A673 (cell line): Measurements from ENCODE around the gene APOL5. TPM values are rescaled to one million over a fixed set of nuclear protein-coding genes. Genes with fewer than 3 reads are reported as not detected.

ENCODE experiments used
- BruUV-seq: library from RNA; stranded (reverse); fragments of 400-500 nt; replicated peaks from 2 replicates; lab custom pipeline; 2021; lab: Mats Ljungman, UMichigan
- CTCF ChIA-PET: fragments of 300-600 bp; sonication (Branson Sonifier 250); formaldehyde crosslinking; loops from one replicate; lab custom pipeline; 2022; ENCODE audit warnings: antibody characterized with exemption; lab: Charles Lee
- POLR2A ChIA-PET: fragments of 300-600 bp; sonication (Branson Sonifier 250); formaldehyde crosslinking; loops from one replicate; lab custom pipeline; 2022; ENCODE audit warnings: antibody characterized with exemption; ENCODE audit not compliant: low non-redundant PET; lab: Charles Lee
- DNase-seq: peaks from one replicate; pipeline ENCODE4 v3.0.0-alpha.2; 2015; ENCODE audit warnings: low spot score
- H3K27ac ChIP-seq: fragments of 200-600 bp; sonication (generic); 2 replicates; pipeline ENCODE4 v1.5.1; 2016; ENCODE audit warnings: mixed run types, low read depth, mild to moderate bottlenecking, mixed read lengths, antibody characterized with exemption, low read length; ENCODE audit not compliant: poor library complexity, severe bottlenecking
- H3K27me3 ChIP-seq: fragments of 200-600 bp; sonication (generic); replicated peaks from 2 replicates; pipeline ENCODE4 v1.6.1; 2017; ENCODE audit warnings: mixed run types, low read depth, mild to moderate bottlenecking, mixed read lengths, antibody characterized with exemption, low read length; ENCODE audit not compliant: insufficient read depth, poor library complexity
- H3K36me3 ChIP-seq: fragments of 200-600 bp; sonication (generic); 2 replicates; pipeline ENCODE4 v1.6.1; 2016; ENCODE audit warnings: mixed run types, mild to moderate bottlenecking, mixed read lengths, antibody characterized with exemption, low read length; ENCODE audit not compliant: insufficient read depth, poor library complexity, severe bottlenecking
- H3K4me1 ChIP-seq: fragments of 200-600 bp; sonication (generic); 2 replicates; pipeline ENCODE4 v1.6.1; 2017; ENCODE audit warnings: mixed run types, mild to moderate bottlenecking, mixed read lengths, antibody characterized with exemption, low read length; ENCODE audit not compliant: insufficient read depth, poor library complexity, severe bottlenecking
- H3K4me3 ChIP-seq: fragments of 200-600 bp; sonication (generic); 2 replicates; pipeline ENCODE4 v1.5.1; 2016; ENCODE audit warnings: low read depth, mixed run types, mild to moderate bottlenecking, mixed read lengths, low read length; ENCODE audit not compliant: poor library complexity, severe bottlenecking
- H3K9me3 ChIP-seq: fragments of 200-600 bp; sonication (generic); 2 replicates; pipeline ENCODE4 v1.6.1; 2016; ENCODE audit warnings: mixed run types, low read depth, mild to moderate bottlenecking, mixed read lengths, antibody characterized with exemption, low read length; ENCODE audit not compliant: poor library complexity, severe bottlenecking
- CTCF ChIP-seq: fragments of 300-800, 200-600 bp; sonication (generic); conservative IDR thresholded peaks from 2 replicates; pipeline ENCODE4 v1.5.1; 2017; ENCODE audit warnings: low read depth, mild to moderate bottlenecking, antibody characterized with exemption, low read length, moderate library complexity, mixed read lengths
- EZH2 ChIP-seq: fragments of 200-600 bp; sonication (generic); IDR thresholded peaks from 2 replicates; pipeline ENCODE4 v1.6.1; 2017; ENCODE audit warnings: borderline replicate concordance, low read depth, mild to moderate bottlenecking, mixed read lengths, antibody characterized with exemption, low read length; ENCODE audit not compliant: poor library complexity, severe bottlenecking
- intact Hi-C: fragments of 100-400 bp; cut with micrococcal nuclease; formaldehyde crosslinking; loops from one replicate; pipeline ENCODE4 v1.10.0; 2022; ENCODE audit not compliant: unreplicated experiment
- total RNA-seq: library from RNA; stranded (reverse); gene quantifications from 2 replicates; pipeline ENCODE4 v1.2.3, GENCODE V29; 2021

The APOL5 gene
- total RNA-seq, 1 experiment from 2014 or later, result not detected

- H3K4me1 ChIP-seq, result peaks cover 6% of the 10 kb centered on the region
- H3K9me3 ChIP-seq, result peaks cover 6% of the 10 kb centered on the region
- no peak overlapping the region for H3K4me3 ChIP-seq
- no peak for TF ChIP-seq CTCF
- TF ChIP-seq EZH2, result no peak
- ChIA-PET CTCF (interaction anchor here (0.6 to 1.4 kb wide), 5 partner anchors 37 to 440 kb away, joined by 3 read pairs; partner anchors contain the start of gene APOL6), POLR2A (interaction anchor here (0.6 kb wide), 1 partner anchor 57 kb away, joined by 3 read pairs; no protein-coding TSS in a partner anchor)
- no peak for DNase-seq
- intact Hi-C loops, result no loop called here
- no peaks in the 10 kb centered on the region for H3K27me3 ChIP-seq
- H3K36me3 ChIP-seq, result no peaks in the 10 kb centered on the region
- H3K27ac ChIP-seq, result no peak overlapping the region
- BruUV-seq, result no TSS peak
Measured at GRCh38 chr22:35684732-35685131, 32.9 kb upstream of the APOL5 start.

DNA sequence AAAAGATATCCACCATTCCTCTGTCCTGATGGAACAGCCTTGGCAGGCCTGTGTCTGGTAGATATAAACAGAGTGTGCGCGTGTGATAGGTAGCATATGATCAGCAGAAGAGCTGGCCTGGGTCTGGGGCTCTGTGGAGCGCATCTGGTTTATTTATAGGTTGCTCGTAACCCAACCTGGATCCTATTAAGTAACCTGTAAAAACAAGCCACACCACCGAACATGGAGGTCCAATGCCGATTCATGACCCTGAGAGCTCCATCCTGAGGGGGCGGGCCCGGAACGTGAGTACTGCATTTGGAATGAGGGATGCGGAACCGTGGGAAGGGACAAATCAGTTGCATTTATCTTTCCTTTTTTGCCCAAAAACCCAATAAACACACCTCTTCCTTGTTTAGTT lies 31.9 kb upstream of the APOL5 start:
- TF ChIP-seq EZH2 (no peak), CTCF (no peak)
- peaks cover 13% of the 10 kb centered on the region for H3K4me1 ChIP-seq
- CTCF ChIA-PET, result no interaction called here
- intact Hi-C loops, result no loop called here
- no peak overlapping the region for H3K27ac ChIP-seq
- no peak for DNase-seq
- no TSS peak for BruUV-seq
- H3K27me3 ChIP-seq, result no peaks in the 10 kb centered on the region
- POLR2A ChIA-PET, result no interaction called here
- no peaks in the 10 kb centered on the region for H3K36me3 ChIP-seq
- H3K4me3 ChIP-seq, result no peak overlapping the region
- peaks cover 6% of the 10 kb centered on the region for H3K9me3 ChIP-seq

DNA sequence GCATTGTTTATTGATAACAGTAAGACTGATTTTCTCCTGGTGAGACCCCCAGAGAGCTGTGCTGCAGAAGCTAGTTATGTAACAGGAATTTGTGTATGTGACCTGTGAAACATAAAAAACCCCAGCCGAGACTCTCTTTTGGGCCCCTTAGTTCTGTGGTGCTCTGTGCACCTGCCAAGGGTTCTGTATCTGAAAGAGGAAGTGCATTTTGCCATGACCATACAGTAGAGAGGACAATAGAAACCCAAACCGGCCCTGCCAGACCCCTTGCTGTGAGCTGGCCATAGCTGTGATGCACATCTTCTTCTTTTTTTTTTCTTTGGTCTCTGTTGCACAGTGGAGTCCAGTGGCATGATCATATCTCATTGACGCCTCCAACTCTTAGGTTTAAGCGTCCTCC lies 31.4 kb upstream of the APOL5 start:
- BruUV-seq, result no TSS peak
- DNase-seq, result no peak
- intact Hi-C loops, result no loop called here
- peaks cover 19% of the 10 kb centered on the region for H3K4me1 ChIP-seq
- POLR2A ChIA-PET, result no interaction called here
- CTCF ChIA-PET, result no interaction called here
- H3K36me3 ChIP-seq, result no peaks in the 10 kb centered on the region
- H3K27me3 ChIP-seq, result no peaks in the 10 kb centered on the region
- no peak overlapping the region for H3K27ac ChIP-seq
- no peak for TF ChIP-seq EZH2
- peaks cover 5% of the 10 kb centered on the region for H3K9me3 ChIP-seq
- no peak overlapping the region for H3K4me3 ChIP-seq

GRCh38 chr22:35687461-35687860 lies 30.2 kb upstream of the APOL5 start:
- Histone ChIP-seq H3K27me3 (no peaks in the 10 kb centered on the region), H3K4me1 (peaks cover 21% of the 10 kb centered on the region), H3K27ac (no peak overlapping the region), H3K36me3 (no peaks in the 10 kb centered on the region), H3K4me3 (no peak overlapping the region), H3K9me3 (no peaks in the 10 kb centered on the region)
- ChIA-PET CTCF (no interaction called here), POLR2A (no interaction called here)
- intact Hi-C loops, result no loop called here
- no peak for TF ChIP-seq EZH2
- no peak for TF ChIP-seq CTCF
- no peak for DNase-seq
- no TSS peak for BruUV-seq
